ENCODE measurements around the gene C21orf91. TPM values are rescaled to one million over a fixed set of nuclear protein-coding genes. Genes with fewer than 3 reads are reported as not detected.

Gene C21orf91
- total and polyA plus RNA-seq, 4 donors = 1.8 to 7.2 (median 4.4) TPM

- Histone ChIP-seq H3K27me3 (ENCODE audit: control insufficient read depth in 4 of 4, insufficient read depth in 4 of 4, low read length in 3 of 4) (no peaks in the 10 kb centered on the region), H3K36me3 (ENCODE audit: control insufficient read depth in 4 of 4, insufficient read depth in 3 of 4, low read depth in 1 of 4, low read length in 3 of 4) (no peaks in the 10 kb centered on the region), H3K4me3 (ENCODE audit: low read depth in 1 of 3, low read length in 3 of 3) (no peak overlapping the region), H3K4me1 (ENCODE audit: control insufficient read depth in 4 of 4, insufficient read depth in 4 of 4, low read length in 3 of 4) (no peaks in the 10 kb centered on the region), H3K27ac (ENCODE audit: low read depth in 1 of 2, low read length in 2 of 2) (no peak overlapping the region), H3K9ac (ENCODE audit: low read depth in 1 of 2, low read length in 2 of 2) (no peak overlapping the region), H3K9me3 (ENCODE audit: control insufficient read depth in 4 of 4, low read length in 3 of 4) (no peaks in the 10 kb centered on the region)
- TF ChIP-seq SP1 (IDR thresholded peaks at IDR 0.05) = no peak
- TF ChIP-seq NR2F2 (IDR thresholded peaks at IDR 0.05) = no peak
- no peak for TF ChIP-seq EGR1 (IDR thresholded peaks at IDR 0.05; ENCODE audit: low read depth in 2 of 2)
- no peak for TF ChIP-seq MAX (IDR thresholded peaks at IDR 0.05)
- TF ChIP-seq RAD21 (IDR thresholded peaks at IDR 0.05) = no peak
- TF ChIP-seq ATF3 (IDR thresholded peaks at IDR 0.05) = no peak
- TF ChIP-seq JUND (IDR thresholded peaks at IDR 0.05) = no peak
- no peak for TF ChIP-seq FOXA2 (IDR thresholded peaks at IDR 0.05)
- TF ChIP-seq CTCF (IDR thresholded peaks at IDR 0.05; ENCODE audit: low read depth, low read length, missing input control) = no peak
- no peak for DNase-seq (ENCODE audit: low spot score)
These were observed 77.0 kb downstream of the C21orf91 start for GRCh38 chr21:17742181-17742580.

Other genes starting within 250 kb of the C21orf91 start
- gene BTG3, start 206.5 kb downstream of the C21orf91 start, total RNA-seq = 10 to 100 TPM in 1 of 2 donors, 1 to 10 TPM in 1; 4.1 to 25.5 TPM
- gene BTG3, start 206.5 kb downstream of the C21orf91 start, polyA plus RNA-seq = 1 to 10 TPM; 4.8 to 6.3 TPM

Data from liver (tissue), 9 donors.